HCT116 (cell line): ENCODE measurements around the gene FBXO34. TPM values are rescaled to one million over a fixed set of nuclear protein-coding genes. Genes with fewer than 3 reads are reported as not detected.
A peak's percentile ranks its signal among the peaks of the same experiment; 100 is the strongest.

Source experiments
- ATAC-seq: fragments of 200-7000 bp; cut with Tn5 transposase; 2 replicates; pipeline ENCODE4 v1.9.1; 2020; ENCODE audit warnings: mild to moderate bottlenecking, moderate library complexity
- BruUV-seq: library from RNA; stranded (reverse); fragments of 400-500 nt; replicated peaks from 2 replicates; lab custom pipeline; 2021; lab: Mats Ljungman, UMichigan
- CTCF ChIA-PET: fragments of 300-600 bp; sonication (Branson Sonifier 250); formaldehyde crosslinking; loops from one replicate; lab custom pipeline; 2021; ENCODE audit warnings: antibody characterized with exemption; lab: Charles Lee
- POLR2A ChIA-PET: fragments of 300-600, 350-600 bp; sonication (Branson Sonifier 250); formaldehyde crosslinking; loops from one replicate; lab custom pipeline; 2021; ENCODE audit warnings: antibody characterized with exemption; lab: Charles Lee
- RAD21 ChIA-PET, 2 experiments: fragments of 300-600 bp; sonication (Branson Sonifier 250); formaldehyde crosslinking; loops; one replicate each; lab custom pipeline; 2023; ENCODE audit warnings: low total read pairs in 2 of 2; ENCODE audit not compliant: uncharacterized antibody in 2 of 2, unreplicated experiment in 2 of 2, low non-redundant PET in 1 of 2; lab: Charles Lee
- DNase-seq: peaks from one replicate; pipeline ENCODE4 v3.0.0-alpha.2; 2010; ENCODE audit warnings: low read depth, low spot score
- H2AFZ ChIP-seq: fragments of 200-600 bp; shearing (Covaris generic), sonication (generic); 2 replicates; pipeline ENCODE4 v1.6.1; 2017; ENCODE audit warnings: low read depth, mixed run types, mixed read lengths, antibody characterized with exemption, low read length; ENCODE audit not compliant: poor library complexity, severe bottlenecking
- H3K27ac ChIP-seq: 2 replicates; pipeline ENCODE4 v1.5.1; 2012; ENCODE audit warnings: low read depth, low read length
- H3K27me3 ChIP-seq: fragments of 200-600 bp; sonication (generic); 2 replicates; pipeline ENCODE4 v1.6.1; 2016; ENCODE audit warnings: mixed run types, low read length, mixed read lengths; ENCODE audit not compliant: insufficient read depth
- H3K36me3 ChIP-seq, 2 experiments: fragments of 200-500 bp in 1 of 2; fragments of 200-600 bp in 1 of 2; sonication (Bioruptor generic) in 1 of 2; sonication (generic) in 1 of 2; 2 replicates each; pipeline versions ENCODE4 v1.5.1 to v1.6.1; 2014 to 2016; ENCODE audit warnings: low read length in 2 of 2, inconsistent platforms in 1 of 2, mixed read lengths in 1 of 2, mixed run types in 1 of 2; ENCODE audit not compliant: insufficient read depth in 2 of 2, control insufficient read depth in 1 of 2
- H3K4me1 ChIP-seq, 2 experiments: fragments of 200-600 bp in 1 of 2; sonication (generic) in 1 of 2; 2 replicates each; pipeline versions ENCODE4 v1.5.1 to v1.6.1; 2012 to 2017; ENCODE audit warnings: low read length in 2 of 2, inconsistent platforms in 1 of 2, mild to moderate bottlenecking in 1 of 2, mixed read lengths in 1 of 2, mixed run types in 1 of 2, moderate library complexity in 1 of 2; ENCODE audit not compliant: insufficient read depth in 2 of 2, control insufficient read depth in 1 of 2
- H3K4me2 ChIP-seq: fragments of 200-600 bp; sonication (generic); 2 replicates; pipeline ENCODE4 v1.6.1; 2017; ENCODE audit warnings: mixed run types, low read length, mixed read lengths
- H3K4me3 ChIP-seq, 2 experiments: fragments of 200-600 bp in 1 of 2; sonication (generic) in 1 of 2; replicated peaks in 1 of 2; 2 replicates each; pipeline ENCODE4 v1.5.1; 2011 to 2016; ENCODE audit warnings: low read length in 2 of 2, control low read depth in 1 of 2, low read depth in 1 of 2, mild to moderate bottlenecking in 1 of 2, mixed read lengths in 1 of 2, mixed run types in 1 of 2
- H3K79me2 ChIP-seq: fragments of 200-600 bp; sonication (generic); 2 replicates; pipeline ENCODE4 v1.6.1; 2017; ENCODE audit warnings: mild to moderate bottlenecking, mixed run types, low read length, moderate library complexity, mixed read lengths; ENCODE audit not compliant: insufficient read depth
- H3K9ac ChIP-seq: fragments of 200-600 bp; sonication (generic); 2 replicates; pipeline ENCODE4 v1.6.1; 2016; ENCODE audit warnings: low read length, mixed read lengths
- H3K9me2 ChIP-seq: fragments of 200-600 bp; sonication (generic), shearing (Covaris generic); 2 replicates; pipeline ENCODE4 v1.6.1; 2017; ENCODE audit warnings: mixed run types, mild to moderate bottlenecking, moderate library complexity; ENCODE audit not compliant: insufficient read depth
- H3K9me3 ChIP-seq, 2 experiments: fragments of 200-500 bp in 1 of 2; fragments of 200-600 bp in 1 of 2; sonication (Bioruptor generic) in 1 of 2; sonication (generic) in 1 of 2; 2 replicates each; pipeline ENCODE4 v1.6.1; 2014 to 2017; ENCODE audit warnings: low read length in 2 of 2, mixed read lengths in 2 of 2, inconsistent platforms in 1 of 2, low read depth in 1 of 2, mild to moderate bottlenecking in 1 of 2, mixed run types in 1 of 2, moderate library complexity in 1 of 2; ENCODE audit not compliant: control insufficient read depth in 1 of 2, insufficient read depth in 1 of 2
- H4K20me1 ChIP-seq: fragments of 200-600 bp; sonication (generic), shearing (Covaris generic); 2 replicates; pipeline ENCODE4 v1.6.1; 2017; ENCODE audit warnings: mixed run types, mild to moderate bottlenecking, moderate library complexity; ENCODE audit not compliant: insufficient read depth
- ATF3 ChIP-seq: IDR thresholded peaks from 2 replicates; pipeline ENCODE4 v1.6.1; 2012
- CEBPB ChIP-seq: IDR thresholded peaks from 2 replicates; pipeline ENCODE4 v1.6.1; 2012; ENCODE audit warnings: low read depth
- CTCF ChIP-seq, 3 experiments: fragments of 200-600 bp in 1 of 3; sonication (generic) in 1 of 3; IDR thresholded peaks in 2 of 3; conservative IDR thresholded peaks in 1 of 3; 2 replicates each; pipeline ENCODE4 v1.5.1; 2012 to 2017; ENCODE audit warnings: low read depth in 2 of 3, low read length in 2 of 3, antibody characterized with exemption in 1 of 3, borderline replicate concordance in 1 of 3, control low read depth in 1 of 3, mild to moderate bottlenecking in 1 of 3, mixed read lengths in 1 of 3, mixed run types in 1 of 3, moderate library complexity in 1 of 3; ENCODE audit not compliant: insufficient read depth in 1 of 3
- EGR1 ChIP-seq: IDR thresholded peaks from 2 replicates; pipeline ENCODE4 v1.6.1; 2012; ENCODE audit warnings: low read depth
- ELF1 ChIP-seq: IDR thresholded peaks from 2 replicates; pipeline ENCODE4 v1.6.1; 2012; ENCODE audit warnings: low read depth, borderline replicate concordance
- EZH2 ChIP-seq: fragments of 200-600 bp; sonication (generic); IDR thresholded peaks from 2 replicates; pipeline ENCODE4 v1.6.1; 2017; ENCODE audit warnings: antibody characterized with exemption, mixed run types
- EZH2phosphoT487 ChIP-seq: fragments of 200-600 bp; IDR thresholded peaks from 2 replicates; pipeline ENCODE4 v1.6.1; 2018; ENCODE audit warnings: antibody characterized with exemption, borderline replicate concordance
- JUND ChIP-seq: IDR thresholded peaks from 2 replicates; pipeline ENCODE4 v1.6.1; 2012
- MAX ChIP-seq: IDR thresholded peaks from 2 replicates; pipeline ENCODE4 v1.6.1; 2012
- POLR2AphosphoS5 ChIP-seq: IDR thresholded peaks from 2 replicates; pipeline ENCODE4 v1.6.1; 2011; ENCODE audit warnings: mild to moderate bottlenecking, low read depth, low read length, moderate library complexity
- REST ChIP-seq: IDR thresholded peaks from 2 replicates; pipeline ENCODE4 v1.6.1; 2012; ENCODE audit warnings: low read depth
- SIN3A ChIP-seq: IDR thresholded peaks from 2 replicates; pipeline ENCODE4 v1.6.1; 2012; ENCODE audit warnings: low read depth
- SP1 ChIP-seq: IDR thresholded peaks from 2 replicates; pipeline ENCODE4 v1.6.1; 2012; ENCODE audit warnings: low read depth
- SRF ChIP-seq: IDR thresholded peaks from 2 replicates; pipeline ENCODE4 v1.6.1; 2012; ENCODE audit warnings: low read depth
- TCF7L2 ChIP-seq: IDR thresholded peaks from 2 replicates; pipeline ENCODE4 v1.7.0; 2011; ENCODE audit warnings: borderline replicate concordance, inconsistent platforms; ENCODE audit not compliant: insufficient read depth, insufficient read length; ENCODE audit errors: extremely low read depth
- intact Hi-C: fragments of 100-400 bp; cut with micrococcal nuclease; formaldehyde crosslinking; loops from 2 replicates; pipeline ENCODE4 v1.10.0; 2022
- total RNA-seq: library from RNA; stranded (reverse); gene quantifications from one replicate; pipeline ENCODE4 v1.2.1, GENCODE V29; 2021; ENCODE audit not compliant: unreplicated experiment

The FBXO34 gene
- total RNA-seq, 1 experiment from 2014 or later: 26.9 TPM

GRCh38 chr14:55386037-55386808, 115.0 kb downstream of the FBXO34 start:
- Histone ChIP-seq H3K9me2 (no peaks in the 10 kb centered on the region), H3K4me3 (no peak overlapping the region), H3K4me1 (peaks cover 12 to 31% of the 10 kb centered on the region in 2 experiments), H3K36me3 (peaks cover 0 to 7% of the 10 kb centered on the region in 2 experiments; a peak in 2 of 4 replicates), H2AFZ (no peak overlapping the region), H3K79me2 (no peaks in the 10 kb centered on the region), H3K27ac (no peak overlapping the region), H3K27me3 (no peaks in the 10 kb centered on the region), H3K9me3 (no peaks in the 10 kb centered on the region), H3K9ac (no peak overlapping the region), H3K4me2 (peak overlapping the region; percentile 5; the same call in 1 of the 2 replicates), H4K20me1 (no peaks in the 10 kb centered on the region)
- POLR2A ChIA-PET: no interaction called here
- CTCF ChIA-PET: no interaction called here
- ATAC-seq (no peak), DNase-seq (no peak)
- TF ChIP-seq CEBPB: no peak
- RAD21 ChIA-PET: no interaction called here
- no TSS peak for BruUV-seq
- intact Hi-C loops: no loop called here

GRCh38 chr14:55387121-55387520, 115.9 kb downstream of the FBXO34 start:
- DNase-seq: no peak
- Histone ChIP-seq H3K79me2 (no peaks in the 10 kb centered on the region), H3K4me2 (no peak overlapping the region), H3K36me3 (peaks cover 0 to 4% of the 10 kb centered on the region in 2 experiments; a peak in 1 of 4 replicates), H3K9me3 (no peaks in the 10 kb centered on the region), H3K27ac (no peak overlapping the region), H2AFZ (no peak overlapping the region), H3K27me3 (no peaks in the 10 kb centered on the region), H3K4me3 (no peak overlapping the region), H3K4me1 (peaks cover 12 to 31% of the 10 kb centered on the region in 2 experiments), H3K9ac (no peak overlapping the region), H3K9me2 (no peaks in the 10 kb centered on the region), H4K20me1 (no peaks in the 10 kb centered on the region)
- intact Hi-C loops: no loop called here
- ChIA-PET CTCF (no interaction called here), RAD21 (no interaction called here), POLR2A (no interaction called here)
- BruUV-seq: no TSS peak
- no peak for ATAC-seq
- TF ChIP-seq JUND: no peak
- TF ChIP-seq EGR1: no peak
- TF ChIP-seq SIN3A: no peak
- no peak for TF ChIP-seq MAX
- TF ChIP-seq ELF1: no peak
- TF ChIP-seq EZH2phosphoT487: no peak
- no peak for TF ChIP-seq ATF3
- no peak for TF ChIP-seq CTCF (IDR thresholded peaks at IDR 0.05 in 2 of 3, conservative IDR thresholded peaks at IDR 0.05 in 1 of 3; ENCODE audit: borderline replicate concordance in 1 of 3, insufficient read depth in 1 of 3, low read depth in 2 of 3, low read length in 2 of 3)
- TF ChIP-seq SRF: no peak
- TF ChIP-seq REST: no peak
- no peak for TF ChIP-seq TCF7L2
- TF ChIP-seq SP1: no peak
- TF ChIP-seq EZH2: no peak
- no peak for TF ChIP-seq POLR2AphosphoS5
